Measurements from ENCODE around the gene NCK1. TPM values are rescaled to one million over a fixed set of nuclear protein-coding genes. Genes with fewer than 3 reads are reported as not detected.

Gene NCK1
- total and polyA plus RNA-seq, 2 of the 13 experiments (the other 11 are each of a cell fraction or from before 2014, with no cell fraction given): 14.7 to 30.4 TPM

DNA sequence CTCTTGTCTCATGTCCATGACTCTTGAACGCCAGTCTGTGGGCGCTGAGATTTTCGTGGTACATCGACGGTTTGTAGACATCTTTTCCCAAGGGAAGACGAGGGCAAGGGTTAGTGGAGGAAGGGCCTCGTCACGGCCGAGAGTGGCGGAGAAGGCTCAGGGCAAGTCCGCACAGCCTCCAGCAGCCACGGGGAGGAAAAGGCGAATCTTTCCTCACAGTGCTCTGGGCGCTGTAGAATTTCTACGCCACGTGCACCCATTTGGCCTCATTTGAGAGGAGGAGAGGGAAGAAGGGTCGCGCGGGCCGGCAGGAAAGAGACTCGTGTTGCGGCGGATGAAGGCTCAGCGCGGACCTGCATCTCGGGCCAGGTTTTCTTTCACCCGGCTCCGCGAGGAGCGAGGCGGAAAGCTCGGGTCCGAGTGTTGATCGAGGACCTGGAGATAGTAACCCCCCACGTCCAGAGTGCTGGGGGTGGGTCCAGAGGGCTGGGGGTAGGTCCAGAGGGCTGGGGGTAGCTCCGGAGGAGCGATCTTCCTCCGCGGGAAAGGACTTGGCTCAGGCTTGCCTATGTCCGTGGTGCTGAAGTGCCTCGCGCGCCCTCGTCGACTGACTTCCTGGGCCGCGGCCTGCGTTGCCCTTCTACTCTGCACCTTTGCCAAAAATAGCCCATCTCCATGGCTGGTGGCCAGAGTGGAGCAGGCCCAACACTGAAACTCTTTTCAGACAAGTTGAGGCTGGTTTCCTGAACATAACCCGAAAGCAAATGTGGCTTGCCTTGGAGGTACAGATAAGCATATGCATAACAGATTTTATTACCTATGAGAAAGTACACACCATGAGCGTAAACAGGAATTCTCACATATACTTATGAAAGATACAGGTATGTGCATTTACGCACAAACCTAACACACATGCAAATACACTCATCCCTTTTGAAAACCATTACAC, 42.0 kb upstream of the NCK1 start (continued):
- TF ChIP-seq, protein P1, sequence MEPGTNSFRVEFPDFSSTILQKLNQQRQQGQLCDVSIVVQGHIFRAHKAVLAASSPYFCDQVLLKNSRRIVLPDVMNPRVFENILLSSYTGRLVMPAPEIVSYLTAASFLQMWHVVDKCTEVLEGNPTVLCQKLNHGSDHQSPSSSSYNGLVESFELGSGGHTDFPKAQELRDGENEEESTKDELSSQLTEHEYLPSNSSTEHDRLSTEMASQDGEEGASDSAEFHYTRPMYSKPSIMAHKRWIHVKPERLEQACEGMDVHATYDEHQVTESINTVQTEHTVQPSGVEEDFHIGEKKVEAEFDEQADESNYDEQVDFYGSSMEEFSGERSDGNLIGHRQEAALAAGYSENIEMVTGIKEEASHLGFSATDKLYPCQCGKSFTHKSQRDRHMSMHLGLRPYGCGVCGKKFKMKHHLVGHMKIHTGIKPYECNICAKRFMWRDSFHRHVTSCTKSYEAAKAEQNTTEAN (CRISPR knock-in tag; conservative IDR thresholded peaks at IDR 0.05): no peak
- no peak for TF ChIP-seq TEAD3 (CRISPR knock-in tag; optimal IDR thresholded peaks at IDR 0.05; ENCODE audit: borderline replicate concordance)
- no peak for TF ChIP-seq GPN1 (CRISPR knock-in tag; IDR thresholded peaks at IDR 0.05; ENCODE audit: borderline replicate concordance)
- no peak for TF ChIP-seq SP140L (CRISPR knock-in tag; IDR thresholded peaks at IDR 0.05; ENCODE audit: borderline replicate concordance)
- TF ChIP-seq TCF12 (IDR thresholded peaks at IDR 0.05): no peak
- TF ChIP-seq TCF12 (CRISPR knock-in tag; IDR thresholded peaks at IDR 0.05): 0 out of 2 replicates have a peak, but pooled peaks have one; percentile 26
- TF ChIP-seq SOX5 (CRISPR knock-in tag; IDR thresholded peaks at IDR 0.05; ENCODE audit: borderline replicate concordance): no peak
- TF ChIP-seq KLF6 (CRISPR knock-in tag; IDR thresholded peaks at IDR 0.05): no peak
- no peak for TF ChIP-seq RAD21 (CRISPR knock-in tag; IDR thresholded peaks at IDR 0.05)
- peak; percentile 25; the same call in 1 of the 2 replicates for TF ChIP-seq ZNF383 (CRISPR knock-in tag; IDR thresholded peaks at IDR 0.05; ENCODE audit: borderline replicate concordance)
- TF ChIP-seq, protein P2, sequence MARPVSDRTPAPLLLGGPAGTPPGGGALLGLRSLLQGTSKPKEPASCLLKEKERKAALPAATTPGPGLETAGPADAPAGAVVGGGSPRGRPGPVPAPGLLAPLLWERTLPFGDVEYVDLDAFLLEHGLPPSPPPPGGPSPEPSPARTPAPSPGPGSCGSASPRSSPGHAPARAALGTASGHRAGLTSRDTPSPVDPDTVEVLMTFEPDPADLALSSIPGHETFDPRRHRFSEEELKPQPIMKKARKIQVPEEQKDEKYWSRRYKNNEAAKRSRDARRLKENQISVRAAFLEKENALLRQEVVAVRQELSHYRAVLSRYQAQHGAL (CRISPR knock-in tag; IDR thresholded peaks at IDR 0.05; ENCODE audit: not compliant biosample characterization): no peak
- peak; percentile 77 for TF ChIP-seq IKZF4 (CRISPR knock-in tag; IDR thresholded peaks at IDR 0.05; ENCODE audit: borderline replicate concordance, low read depth, not compliant biosample characterization)
- TF ChIP-seq, protein P3, sequence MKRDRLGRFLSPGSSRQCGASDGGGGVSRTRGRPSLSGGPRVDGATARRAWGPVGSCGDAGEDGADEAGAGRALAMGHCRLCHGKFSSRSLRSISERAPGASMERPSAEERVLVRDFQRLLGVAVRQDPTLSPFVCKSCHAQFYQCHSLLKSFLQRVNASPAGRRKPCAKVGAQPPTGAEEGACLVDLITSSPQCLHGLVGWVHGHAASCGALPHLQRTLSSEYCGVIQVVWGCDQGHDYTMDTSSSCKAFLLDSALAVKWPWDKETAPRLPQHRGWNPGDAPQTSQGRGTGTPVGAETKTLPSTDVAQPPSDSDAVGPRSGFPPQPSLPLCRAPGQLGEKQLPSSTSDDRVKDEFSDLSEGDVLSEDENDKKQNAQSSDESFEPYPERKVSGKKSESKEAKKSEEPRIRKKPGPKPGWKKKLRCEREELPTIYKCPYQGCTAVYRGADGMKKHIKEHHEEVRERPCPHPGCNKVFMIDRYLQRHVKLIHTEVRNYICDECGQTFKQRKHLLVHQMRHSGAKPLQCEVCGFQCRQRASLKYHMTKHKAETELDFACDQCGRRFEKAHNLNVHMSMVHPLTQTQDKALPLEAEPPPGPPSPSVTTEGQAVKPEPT (CRISPR knock-in tag; IDR thresholded peaks at IDR 0.05; ENCODE audit: low read depth): peak; percentile 79; the same call in 1 of the 2 replicates
- TF ChIP-seq DNMT1 (CRISPR knock-in tag; IDR thresholded peaks at IDR 0.05): no peak; the same call in 1 of the 2 replicates
- TF ChIP-seq MED13 (CRISPR knock-in tag; IDR thresholded peaks at IDR 0.05): no peak
- TF ChIP-seq, protein P4, sequence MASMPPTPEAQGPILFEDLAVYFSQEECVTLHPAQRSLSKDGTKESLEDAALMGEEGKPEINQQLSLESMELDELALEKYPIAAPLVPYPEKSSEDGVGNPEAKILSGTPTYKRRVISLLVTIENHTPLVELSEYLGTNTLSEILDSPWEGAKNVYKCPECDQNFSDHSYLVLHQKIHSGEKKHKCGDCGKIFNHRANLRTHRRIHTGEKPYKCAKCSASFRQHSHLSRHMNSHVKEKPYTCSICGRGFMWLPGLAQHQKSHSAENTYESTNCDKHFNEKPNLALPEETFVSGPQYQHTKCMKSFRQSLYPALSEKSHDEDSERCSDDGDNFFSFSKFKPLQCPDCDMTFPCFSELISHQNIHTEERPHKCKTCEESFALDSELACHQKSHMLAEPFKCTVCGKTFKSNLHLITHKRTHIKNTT (CRISPR knock-in tag; IDR thresholded peaks at IDR 0.05): no peak
- TF ChIP-seq ZFY (CRISPR knock-in tag; IDR thresholded peaks at IDR 0.05): peak; percentile 80
- TF ChIP-seq ZNF138 (CRISPR knock-in tag; IDR thresholded peaks at IDR 0.05; ENCODE audit: low read depth): peak; percentile 75; the same call in 1 of the 2 replicates
- no peak for TF ChIP-seq ZFP36L1 (CRISPR knock-in tag; IDR thresholded peaks at IDR 0.05)
- TF ChIP-seq ZNF703 (CRISPR knock-in tag; IDR thresholded peaks at IDR 0.05; ENCODE audit: borderline replicate concordance): 0 out of 2 replicates have a peak, but pooled peaks have one; percentile 19
- TF ChIP-seq TEAD2 (CRISPR knock-in tag; IDR thresholded peaks at IDR 0.05): no peak
- peak; percentile 82 for TF ChIP-seq SALL1 (CRISPR knock-in tag; IDR thresholded peaks at IDR 0.05)
